Brain microvascular endothelial cell (primary cell): ENCODE data around the gene CDH4.

Source experiments
- DNase-seq: peaks from one replicate; pipeline ENCODE4 v3.0.0-alpha.2; 2020
- H3K27ac ChIP-seq: fragments of 250-450 bp; sonication (Bioruptor Pico); 2 replicates; pipeline ENCODE4 v1.5.1; 2020; ENCODE audit warnings: mild to moderate bottlenecking, moderate library complexity
- H3K27me3 ChIP-seq: fragments of 250-450 bp; sonication (Bioruptor Pico); replicated peaks from 2 replicates; pipeline ENCODE4 v1.5.1; 2020; ENCODE audit warnings: mild to moderate bottlenecking
- H3K36me3 ChIP-seq: fragments of 250-450 bp; sonication (Bioruptor Pico); replicated peaks from 2 replicates; pipeline ENCODE4 v1.5.1; 2020; ENCODE audit warnings: mild to moderate bottlenecking
- H3K4me3 ChIP-seq: 2 replicates; pipeline ENCODE4 v1.5.1; 2011; ENCODE audit warnings: low read depth, mild to moderate bottlenecking, control low read depth, low read length, moderate library complexity
- in situ Hi-C: cut with HindIII; loops from 2 replicates; pipeline ENCODE4 v1.10.0; 2017; ENCODE audit warnings: low sequenced_read_pairs, low pct_ligation_motif_present
- TF ChIP-seq, protein P1 (sequence below): IDR thresholded peaks from 2 replicates; pipeline ENCODE4 v1.5.1; 2011; ENCODE audit warnings: low read depth, mild to moderate bottlenecking, moderate library complexity, low read length, control low read depth, inconsistent platforms; ENCODE audit errors: missing control alignments

Gene CDH4

DNA sequence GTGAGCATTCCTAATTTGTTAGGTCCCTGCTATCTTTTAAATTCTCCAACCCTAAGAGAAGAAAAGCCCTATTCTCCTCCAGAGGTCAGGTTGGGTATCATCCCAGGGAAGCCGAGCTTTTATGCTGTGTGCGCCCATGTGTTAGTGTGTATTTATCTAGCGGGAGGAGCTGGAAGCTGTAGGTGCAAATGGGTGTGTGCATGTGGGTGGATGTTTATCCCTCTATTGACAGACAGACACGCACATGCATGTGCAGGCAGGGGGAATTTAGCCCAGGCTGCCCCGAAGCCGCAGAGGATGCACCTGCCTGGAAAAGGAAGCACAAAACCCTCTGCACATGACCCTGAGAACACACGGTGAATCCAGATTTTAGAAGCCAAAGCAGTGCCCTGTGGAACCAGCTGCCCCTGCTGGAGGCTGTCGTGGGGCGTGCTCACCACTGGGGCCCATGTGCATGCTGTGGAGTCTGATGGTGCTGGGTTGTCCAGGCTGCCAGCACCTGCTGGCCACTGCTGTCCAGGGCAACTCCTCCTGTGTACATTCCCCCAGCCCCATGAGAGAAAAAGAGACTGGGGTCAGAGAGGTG is 416.1 kb downstream of the CDH4 start:
- Histone ChIP-seq H3K36me3 (no peaks in the 10 kb centered on the region), H3K4me3 (no peak overlapping the region), H3K27ac (no peak overlapping the region), H3K27me3 (no peaks in the 10 kb centered on the region)
- TF ChIP-seq, protein P1, sequence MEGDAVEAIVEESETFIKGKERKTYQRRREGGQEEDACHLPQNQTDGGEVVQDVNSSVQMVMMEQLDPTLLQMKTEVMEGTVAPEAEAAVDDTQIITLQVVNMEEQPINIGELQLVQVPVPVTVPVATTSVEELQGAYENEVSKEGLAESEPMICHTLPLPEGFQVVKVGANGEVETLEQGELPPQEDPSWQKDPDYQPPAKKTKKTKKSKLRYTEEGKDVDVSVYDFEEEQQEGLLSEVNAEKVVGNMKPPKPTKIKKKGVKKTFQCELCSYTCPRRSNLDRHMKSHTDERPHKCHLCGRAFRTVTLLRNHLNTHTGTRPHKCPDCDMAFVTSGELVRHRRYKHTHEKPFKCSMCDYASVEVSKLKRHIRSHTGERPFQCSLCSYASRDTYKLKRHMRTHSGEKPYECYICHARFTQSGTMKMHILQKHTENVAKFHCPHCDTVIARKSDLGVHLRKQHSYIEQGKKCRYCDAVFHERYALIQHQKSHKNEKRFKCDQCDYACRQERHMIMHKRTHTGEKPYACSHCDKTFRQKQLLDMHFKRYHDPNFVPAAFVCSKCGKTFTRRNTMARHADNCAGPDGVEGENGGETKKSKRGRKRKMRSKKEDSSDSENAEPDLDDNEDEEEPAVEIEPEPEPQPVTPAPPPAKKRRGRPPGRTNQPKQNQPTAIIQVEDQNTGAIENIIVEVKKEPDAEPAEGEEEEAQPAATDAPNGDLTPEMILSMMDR = no peak
- in situ Hi-C loops = no loop called here
- DNase-seq = no peak

DNA sequence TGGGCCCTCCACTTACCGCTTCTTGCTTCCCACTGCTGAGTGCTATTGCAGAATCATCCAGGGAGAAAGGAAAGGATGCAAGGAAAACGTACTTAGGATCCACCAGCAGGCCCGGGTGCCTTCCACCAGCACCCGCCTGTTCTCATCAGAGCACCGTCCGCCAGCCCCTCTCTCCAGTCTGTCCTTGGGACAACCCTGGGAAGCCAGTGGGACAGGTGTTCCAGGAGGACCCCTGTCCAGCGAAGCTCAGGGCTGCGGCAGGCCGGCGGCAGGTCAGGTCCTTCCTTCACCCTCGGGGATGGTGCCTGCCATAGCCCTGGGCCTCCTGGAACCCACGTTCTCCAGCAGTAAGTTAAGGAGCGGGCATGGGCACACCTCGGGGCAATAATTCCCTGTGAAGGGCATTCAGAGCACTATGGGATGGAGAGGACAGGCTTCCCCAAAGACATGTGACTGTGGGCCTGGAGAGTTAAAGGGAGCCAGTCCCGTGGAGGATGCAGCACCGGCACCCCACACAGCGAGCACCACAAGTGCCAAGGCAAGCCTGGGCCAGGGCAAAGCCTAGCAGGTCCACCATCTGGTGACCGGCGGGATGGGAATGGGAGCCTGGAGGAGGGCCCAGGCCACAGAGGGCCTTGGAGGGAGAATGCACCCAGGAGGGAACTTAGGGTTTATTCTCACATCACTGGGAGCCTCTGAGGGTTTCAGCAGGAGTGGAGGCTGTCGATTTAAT is 416.9 kb downstream of the CDH4 start:
- Histone ChIP-seq H3K4me3 (no peak overlapping the region), H3K27me3 (no peaks in the 10 kb centered on the region), H3K36me3 (no peaks in the 10 kb centered on the region), H3K27ac (no peak overlapping the region)
- in situ Hi-C loops = no loop called here
- TF ChIP-seq, protein P1 = no peak
- no peak for DNase-seq

DNA sequence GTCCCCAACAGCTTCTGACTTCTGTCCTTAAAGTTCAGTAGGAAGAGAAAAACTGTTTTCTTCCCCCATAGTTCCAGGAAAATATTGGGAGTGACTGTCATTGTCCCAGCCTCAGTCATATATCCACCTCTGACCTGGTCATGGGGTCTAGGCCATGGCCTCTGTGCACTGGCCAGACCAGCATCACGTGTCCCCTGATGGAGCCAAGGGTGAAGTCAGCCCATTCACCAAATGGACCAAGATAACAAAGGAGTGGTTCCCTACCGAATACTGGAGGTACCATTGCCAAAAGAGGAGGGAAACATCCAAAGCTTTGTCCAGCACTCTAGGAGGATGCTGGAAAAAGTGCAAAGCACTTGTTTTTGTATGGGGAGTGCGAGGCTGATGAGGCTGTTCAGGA is 418.2 kb downstream of the CDH4 start:
- TF ChIP-seq, protein P1 = no peak
- H3K27ac ChIP-seq = no peak overlapping the region
- no peaks in the 10 kb centered on the region for H3K27me3 ChIP-seq
- H3K36me3 ChIP-seq = no peaks in the 10 kb centered on the region
- in situ Hi-C loops = no loop called here
- H3K4me3 ChIP-seq = no peak overlapping the region
- no peak for DNase-seq

DNA sequence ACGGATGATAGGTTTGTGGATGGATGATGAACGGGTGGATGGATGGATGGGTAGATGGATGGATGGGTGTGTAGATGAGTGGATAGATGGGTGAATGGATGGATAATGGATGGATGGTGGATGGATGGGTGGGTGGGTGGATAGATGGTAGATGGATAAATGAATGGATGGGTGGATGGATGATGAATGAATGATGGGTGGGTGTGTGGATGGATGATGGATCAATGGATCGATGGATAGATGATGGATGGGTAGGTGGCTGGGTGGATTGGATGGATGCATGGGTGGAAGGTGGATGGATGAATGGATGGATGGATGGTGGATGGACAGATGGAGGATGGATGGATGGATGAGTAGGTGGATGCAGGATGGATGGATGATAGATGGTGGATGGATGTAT is 419.5 kb downstream of the CDH4 start:
- no peaks in the 10 kb centered on the region for H3K27me3 ChIP-seq
- H3K27ac ChIP-seq = no peak overlapping the region
- no peak overlapping the region for H3K4me3 ChIP-seq
- H3K36me3 ChIP-seq = no peaks in the 10 kb centered on the region
- no peak for DNase-seq
- TF ChIP-seq, protein P1 = no peak
- in situ Hi-C loops = no loop called here

DNA sequence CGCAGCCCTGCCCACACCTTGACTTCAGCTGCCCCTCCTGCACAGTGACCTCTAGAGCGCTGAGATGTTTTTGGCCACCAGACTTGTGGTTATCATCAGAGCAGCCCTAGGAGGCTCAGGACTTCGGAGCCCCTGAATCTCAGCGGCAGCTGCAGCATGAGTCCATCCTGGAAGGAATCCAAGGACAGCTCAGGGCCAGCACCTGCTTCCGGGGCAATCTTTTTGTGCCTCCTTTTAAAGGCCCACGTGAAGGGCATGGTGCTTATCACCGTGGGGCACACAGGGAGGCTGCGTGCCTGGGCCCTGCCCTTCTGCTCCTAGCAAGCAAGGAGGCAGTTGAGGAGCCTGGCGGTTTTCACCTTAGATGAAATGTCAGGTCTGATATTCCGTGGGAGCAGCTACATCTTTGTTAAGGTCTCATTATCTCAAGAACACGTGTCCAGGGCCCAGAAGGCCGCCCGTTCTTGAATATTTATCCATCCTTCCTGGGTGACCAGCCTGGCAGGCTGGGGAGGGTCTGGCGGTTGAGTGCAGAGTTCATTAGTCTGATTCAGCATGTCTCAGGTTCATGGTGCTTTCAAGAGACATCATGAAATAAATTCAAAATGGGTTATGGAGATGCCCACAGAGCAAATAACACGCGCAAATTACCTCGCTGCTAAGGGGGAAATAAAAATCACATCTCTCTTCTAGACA is 421.2 kb downstream of the CDH4 start:
- TF ChIP-seq, protein P1 = no peak
- no peak for DNase-seq
- no peak overlapping the region for H3K4me3 ChIP-seq
- in situ Hi-C loops = no loop called here
- H3K27me3 ChIP-seq = no peaks in the 10 kb centered on the region
- H3K36me3 ChIP-seq = no peaks in the 10 kb centered on the region
- no peak overlapping the region for H3K27ac ChIP-seq
